GM21825 (cell line): Measurements from ENCODE around the gene ABCB8.
"Not testable (repeated sequence)": the region's sequence is repeated elsewhere in the genome, so short reads cannot be mapped to it uniquely, and the experiment has no call there.

Experiments
- ATAC-seq: cut with Tn5 transposase; IDR thresholded peaks from one replicate; pipeline ENCODE4 v1.9.1; 2021; ENCODE audit warnings: mild to moderate bottlenecking, moderate library complexity; ENCODE audit not compliant: unreplicated experiment

ABCB8 gene

DNA sequence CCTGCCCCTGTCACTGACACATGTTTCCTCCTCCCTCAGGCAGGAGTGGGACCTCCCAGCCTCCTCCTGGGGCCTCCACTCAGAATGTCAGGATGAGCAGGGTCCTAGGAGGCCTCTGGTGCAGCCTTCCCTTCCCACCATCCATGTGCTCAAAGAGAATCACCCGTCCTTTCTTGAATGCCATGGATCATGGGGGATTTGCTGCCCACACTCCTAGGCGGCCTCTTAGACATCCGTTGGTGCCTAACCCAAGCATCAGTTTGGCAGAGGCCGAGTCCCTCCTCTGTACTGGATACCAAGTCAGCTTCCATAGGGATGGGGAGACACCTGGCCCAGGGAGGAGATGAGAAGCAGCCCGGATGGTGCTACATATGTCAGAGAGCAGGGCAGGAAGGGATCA, 30.4 kb upstream of the ABCB8 start:
- no peak for ATAC-seq

DNA sequence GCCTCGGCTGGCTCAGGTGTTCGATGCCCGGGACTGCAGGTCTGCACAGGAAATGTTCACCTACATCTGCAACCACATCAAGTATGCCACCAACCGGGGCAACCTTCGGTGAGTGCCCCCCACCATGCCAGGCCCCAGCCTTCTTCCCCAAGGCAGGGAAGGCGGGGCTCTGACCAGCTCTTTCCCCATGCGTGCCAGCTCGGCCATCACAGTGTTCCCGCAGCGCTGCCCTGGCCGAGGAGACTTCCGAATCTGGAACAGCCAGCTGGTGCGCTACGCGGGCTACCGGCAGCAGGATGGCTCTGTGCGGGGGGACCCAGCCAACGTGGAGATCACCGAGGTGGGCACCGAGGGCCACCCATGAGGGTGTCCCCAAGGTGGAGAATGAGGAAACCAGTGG, 29.9 kb upstream of the ABCB8 start:
- no peak for ATAC-seq

DNA sequence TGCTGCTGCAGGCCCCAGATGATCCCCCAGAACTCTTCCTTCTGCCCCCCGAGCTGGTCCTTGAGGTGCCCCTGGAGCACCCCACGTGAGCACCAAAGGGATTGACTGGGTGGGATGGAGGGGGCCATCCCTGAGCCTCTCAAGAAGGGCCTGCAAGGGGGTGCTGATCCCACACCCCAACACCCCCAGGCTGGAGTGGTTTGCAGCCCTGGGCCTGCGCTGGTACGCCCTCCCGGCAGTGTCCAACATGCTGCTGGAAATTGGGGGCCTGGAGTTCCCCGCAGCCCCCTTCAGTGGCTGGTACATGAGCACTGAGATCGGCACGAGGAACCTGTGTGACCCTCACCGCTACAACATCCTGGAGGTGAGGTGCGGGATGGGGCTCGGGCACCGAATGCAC, 29.2 kb upstream of the ABCB8 start:
- no peak for ATAC-seq

DNA sequence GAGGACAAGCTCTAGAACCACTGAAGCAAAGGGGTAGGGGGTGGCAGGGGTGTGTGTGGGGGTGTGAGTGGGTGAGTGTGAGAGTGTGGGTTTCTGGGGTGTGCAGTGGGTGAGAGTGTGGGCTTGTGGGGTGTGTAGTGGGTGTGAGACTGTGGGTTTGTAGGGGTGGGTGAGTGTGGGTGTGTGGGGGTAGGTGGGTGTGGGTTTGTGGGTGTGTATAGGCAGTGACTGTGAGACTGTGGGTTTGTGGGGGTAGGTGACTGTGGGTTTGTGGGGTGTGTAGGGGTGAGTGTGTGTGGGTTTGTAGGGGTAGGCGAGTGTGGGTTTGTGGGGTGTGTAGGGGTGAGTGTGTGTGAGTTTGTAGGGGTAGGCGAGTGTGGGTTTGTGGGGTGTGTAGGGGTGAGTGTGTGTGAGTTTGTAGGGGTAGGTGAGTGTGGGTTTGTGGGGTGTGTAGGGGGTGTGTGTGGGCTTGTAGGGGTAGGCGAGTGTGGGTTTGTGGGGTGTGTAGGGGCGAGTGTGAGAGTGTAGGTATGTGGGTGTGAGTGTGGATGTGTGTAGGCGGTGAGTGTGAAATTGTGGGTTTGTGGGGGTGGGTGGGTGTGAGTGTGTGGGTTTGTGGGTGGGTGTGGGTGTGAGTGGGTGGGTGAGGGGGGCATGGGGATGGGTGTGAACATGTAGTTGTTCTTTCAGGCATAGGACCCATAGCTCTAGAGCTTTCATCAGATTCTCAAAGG, 28.6 kb upstream of the ABCB8 start:
- no peak for ATAC-seq

DNA sequence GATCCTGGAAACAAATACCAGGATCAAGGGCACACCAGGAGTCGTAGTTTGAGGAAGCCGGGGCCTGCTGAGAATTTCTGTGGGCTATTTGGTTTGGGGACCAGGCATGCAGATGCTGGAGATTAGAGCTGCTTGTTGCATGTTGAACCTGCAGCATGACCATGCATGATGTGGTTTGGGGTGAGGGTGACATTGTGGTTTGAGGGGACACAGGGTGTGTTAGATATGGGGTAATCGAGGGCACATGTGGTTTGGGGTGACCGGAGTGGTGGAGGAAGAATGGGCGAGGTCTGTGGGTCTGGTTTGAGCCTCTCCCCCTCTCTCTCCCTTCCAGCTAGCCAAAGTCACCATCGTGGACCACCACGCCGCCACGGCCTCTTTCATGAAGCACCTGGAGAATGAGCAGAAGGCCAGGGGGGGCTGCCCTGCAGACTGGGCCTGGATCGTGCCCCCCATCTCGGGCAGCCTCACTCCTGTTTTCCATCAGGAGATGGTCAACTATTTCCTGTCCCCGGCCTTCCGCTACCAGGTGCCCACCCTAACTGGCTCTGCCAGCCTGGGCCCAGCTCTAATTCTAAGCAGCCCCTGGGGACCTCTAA, 27.3 kb upstream of the ABCB8 start:
- ATAC-seq, result no peak

DNA sequence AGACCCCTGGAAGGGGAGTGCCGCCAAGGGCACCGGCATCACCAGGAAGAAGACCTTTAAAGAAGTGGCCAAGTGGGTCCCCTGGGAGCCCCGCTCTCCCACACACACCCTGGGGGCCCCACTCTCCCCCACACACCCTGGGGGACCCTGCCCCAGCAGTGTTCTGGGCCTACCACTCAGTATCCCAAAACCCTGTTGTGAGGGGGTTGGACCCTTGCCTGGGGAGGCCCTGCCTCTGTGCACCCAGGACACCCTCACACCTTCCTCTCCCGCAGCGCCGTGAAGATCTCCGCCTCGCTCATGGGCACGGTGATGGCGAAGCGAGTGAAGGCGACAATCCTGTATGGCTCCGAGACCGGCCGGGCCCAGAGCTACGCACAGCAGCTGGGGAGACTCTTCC, 26.7 kb upstream of the ABCB8 start:
- no peak for ATAC-seq

DNA sequence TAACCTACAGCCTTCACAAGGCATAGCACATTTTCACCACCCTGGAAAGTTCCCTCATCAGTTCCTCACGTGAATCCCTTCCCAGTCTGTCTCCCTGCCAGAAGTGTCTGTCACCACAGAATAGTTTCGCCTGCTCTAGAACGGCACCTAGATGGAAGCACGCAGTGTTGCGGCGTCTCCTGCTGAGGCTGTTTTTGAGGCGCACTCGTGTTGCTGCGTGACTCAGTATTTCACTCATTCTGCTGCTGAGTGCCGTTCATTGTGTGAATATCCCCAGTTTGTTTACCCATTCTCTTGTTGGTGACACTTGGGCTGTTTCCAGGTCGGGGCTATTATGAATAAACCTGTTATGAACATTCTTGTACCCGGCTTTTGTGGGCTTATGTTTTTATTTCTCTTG, 24.7 kb upstream of the ABCB8 start:
- ATAC-seq, result no peak

DNA sequence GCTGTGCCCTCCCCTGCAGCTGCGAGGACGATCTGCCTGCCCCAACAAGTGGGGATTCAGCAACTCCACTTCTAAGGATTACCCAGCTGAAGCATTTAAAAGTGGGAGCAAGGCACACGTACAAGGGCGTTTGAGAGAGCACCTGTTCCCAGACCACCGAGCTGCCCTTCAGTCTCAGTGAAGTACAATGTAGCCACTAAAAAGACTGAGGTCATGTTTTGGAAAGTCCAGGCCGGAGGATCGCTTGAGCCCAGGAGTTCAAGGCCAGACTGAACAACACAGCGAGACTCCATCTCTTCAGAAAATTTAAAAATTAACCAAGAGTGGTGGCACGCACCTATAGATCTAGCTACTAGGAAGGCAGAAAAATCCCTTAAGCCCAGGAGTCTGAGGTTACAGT, 22.7 kb upstream of the ABCB8 start:
- no peak for ATAC-seq

- no peak for ATAC-seq
Observed at GRCh38 chr7:151006590-151007300, 21.5 kb upstream of the ABCB8 start.

GRCh38 chr7:151007469-151007898, 20.8 kb upstream of the ABCB8 start:
- ATAC-seq, result no peak

DNA sequence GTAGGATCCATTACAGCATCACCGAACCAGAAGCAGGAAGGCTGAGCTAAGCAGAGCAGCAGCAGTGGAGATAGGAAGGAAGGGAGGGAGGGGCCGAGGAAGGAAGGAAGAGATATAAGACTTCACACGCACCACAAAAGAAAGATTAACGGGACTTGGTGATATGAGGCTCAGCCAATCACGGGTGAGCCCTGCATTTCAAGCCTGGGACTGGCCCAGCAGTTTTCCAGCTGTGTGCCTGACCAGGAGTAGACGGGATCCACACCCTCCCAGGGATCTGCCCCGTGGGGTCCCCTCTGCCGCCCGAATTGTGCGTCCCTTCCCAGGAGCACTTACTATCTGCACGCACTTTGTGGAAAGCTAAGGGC, 20.1 kb upstream of the ABCB8 start:
- no peak for ATAC-seq

DNA sequence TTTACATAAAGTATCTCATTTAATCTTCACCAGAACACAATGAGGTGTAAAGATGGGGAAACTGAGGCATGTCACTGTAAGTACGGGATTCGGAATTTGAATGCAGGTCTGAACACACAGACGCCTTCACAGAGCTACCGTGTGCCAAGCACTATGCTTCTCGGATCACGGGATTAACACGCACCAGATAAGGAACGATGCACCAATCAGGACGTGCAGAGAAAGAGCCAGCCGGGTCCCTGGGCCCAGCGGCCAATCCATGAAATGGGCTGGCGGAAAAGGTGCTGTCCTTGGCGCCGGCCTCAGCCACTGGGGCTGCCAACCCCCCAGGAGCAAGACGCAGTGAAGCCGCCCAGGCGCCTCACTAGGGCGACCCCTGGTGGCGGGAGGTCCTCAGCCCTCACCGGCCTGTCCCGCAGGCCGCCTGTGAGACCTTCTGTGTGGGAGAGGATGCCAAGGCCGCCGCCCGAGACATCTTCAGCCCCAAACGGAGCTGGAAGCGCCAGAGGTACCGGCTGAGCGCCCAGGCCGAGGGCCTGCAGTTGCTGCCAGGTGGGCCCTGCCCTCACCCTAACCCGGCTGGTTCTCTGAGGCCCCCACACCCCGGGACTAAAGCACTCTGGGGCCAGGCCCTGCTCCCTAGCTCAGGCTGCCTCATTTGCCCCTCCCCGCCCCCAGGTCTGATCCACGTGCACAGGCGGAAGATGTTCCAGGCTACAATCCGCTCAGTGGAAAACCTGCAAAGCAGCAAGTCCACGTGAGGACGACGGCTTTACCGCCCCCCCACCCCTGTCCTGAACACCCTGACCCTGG, 19.5 kb upstream of the ABCB8 start:
- no peak for ATAC-seq

DNA sequence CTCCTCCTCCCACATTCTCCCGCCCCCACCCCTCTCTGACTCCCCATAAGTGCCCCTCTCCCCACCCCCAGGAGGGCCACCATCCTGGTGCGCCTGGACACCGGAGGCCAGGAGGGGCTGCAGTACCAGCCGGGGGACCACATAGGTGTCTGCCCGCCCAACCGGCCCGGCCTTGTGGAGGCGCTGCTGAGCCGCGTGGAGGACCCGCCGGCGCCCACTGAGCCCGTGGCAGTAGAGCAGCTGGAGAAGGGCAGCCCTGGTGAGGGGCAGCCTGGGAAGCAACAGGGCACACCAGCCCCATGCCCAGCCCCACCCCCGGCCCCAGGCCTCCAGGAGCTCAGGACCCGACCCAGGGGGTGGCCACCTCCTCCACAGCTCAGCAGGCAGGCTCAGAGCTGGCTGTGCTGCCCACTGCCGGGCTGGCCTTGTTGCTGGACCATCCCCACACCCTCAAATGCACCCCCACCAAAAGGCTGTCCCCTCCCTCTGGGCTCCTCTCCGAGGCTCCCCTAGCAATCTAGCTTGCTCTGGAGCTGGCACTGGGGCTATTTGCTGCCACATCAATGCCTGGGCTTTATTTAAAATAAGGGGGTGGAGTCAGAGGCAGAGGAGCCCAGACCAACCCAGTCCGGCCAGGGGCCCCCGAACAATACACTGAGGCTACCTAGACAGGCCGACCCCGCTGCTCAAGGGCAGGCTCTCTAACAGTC, 18.8 kb upstream of the ABCB8 start:
- ATAC-seq, result no peak

DNA sequence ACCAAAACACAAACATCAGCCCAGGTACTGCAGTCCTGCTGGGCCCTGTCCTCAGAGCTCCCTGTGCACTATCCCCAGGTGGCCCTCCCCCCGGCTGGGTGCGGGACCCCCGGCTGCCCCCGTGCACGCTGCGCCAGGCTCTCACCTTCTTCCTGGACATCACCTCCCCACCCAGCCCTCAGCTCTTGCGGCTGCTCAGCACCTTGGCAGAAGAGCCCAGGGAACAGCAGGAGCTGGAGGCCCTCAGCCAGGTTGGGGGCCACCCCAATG, 18.3 kb upstream of the ABCB8 start:
- ATAC-seq, result no peak

DNA sequence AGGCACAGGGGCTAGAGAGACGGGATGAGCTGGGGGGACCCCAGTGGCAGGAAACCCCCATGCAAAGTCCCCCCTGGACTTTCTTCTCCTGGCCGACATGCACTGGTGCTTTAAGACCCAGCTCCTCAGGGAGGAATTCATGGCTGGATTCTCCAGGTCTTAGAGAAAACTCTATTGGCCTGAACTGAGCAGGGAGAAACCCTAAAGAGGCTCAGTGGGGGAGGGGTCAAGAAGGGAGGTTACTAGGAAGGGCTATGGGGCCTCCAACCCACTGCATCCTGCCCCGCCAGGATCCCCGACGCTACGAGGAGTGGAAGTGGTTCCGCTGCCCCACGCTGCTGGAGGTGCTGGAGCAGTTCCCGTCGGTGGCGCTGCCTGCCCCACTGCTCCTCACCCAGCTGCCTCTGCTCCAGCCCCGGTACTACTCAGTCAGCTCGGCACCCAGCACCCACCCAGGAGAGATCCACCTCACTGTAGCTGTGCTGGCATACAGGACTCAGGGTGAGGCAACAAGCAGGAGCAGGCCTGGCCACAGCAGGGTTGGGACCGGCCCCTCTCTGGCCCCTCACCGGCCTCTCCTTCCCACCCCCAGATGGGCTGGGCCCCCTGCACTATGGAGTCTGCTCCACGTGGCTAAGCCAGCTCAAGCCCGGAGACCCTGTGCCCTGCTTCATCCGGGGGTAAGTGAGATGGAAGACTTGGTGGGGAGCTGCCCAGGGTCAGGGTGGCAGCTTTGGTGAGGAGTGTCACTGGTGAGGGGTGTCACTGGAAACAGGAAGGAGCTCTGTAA, 17.7 kb upstream of the ABCB8 start:
- no peak for ATAC-seq

DNA sequence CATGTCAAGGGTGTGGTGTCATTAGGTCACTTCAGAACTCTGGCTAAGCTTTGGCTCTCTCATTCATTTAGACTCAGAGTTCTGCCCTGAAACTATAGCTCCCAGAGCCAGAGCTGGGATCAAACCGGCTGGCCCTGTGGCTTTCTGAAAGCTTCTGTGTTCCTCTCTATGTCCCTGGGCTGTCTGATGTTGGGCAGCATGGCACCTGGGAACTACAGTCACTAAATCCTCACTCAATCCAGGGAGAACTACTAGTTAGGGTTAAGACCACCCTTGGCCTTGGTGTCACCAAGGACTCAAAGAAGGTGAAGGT, 17.2 kb upstream of the ABCB8 start:
- no peak for ATAC-seq

DNA sequence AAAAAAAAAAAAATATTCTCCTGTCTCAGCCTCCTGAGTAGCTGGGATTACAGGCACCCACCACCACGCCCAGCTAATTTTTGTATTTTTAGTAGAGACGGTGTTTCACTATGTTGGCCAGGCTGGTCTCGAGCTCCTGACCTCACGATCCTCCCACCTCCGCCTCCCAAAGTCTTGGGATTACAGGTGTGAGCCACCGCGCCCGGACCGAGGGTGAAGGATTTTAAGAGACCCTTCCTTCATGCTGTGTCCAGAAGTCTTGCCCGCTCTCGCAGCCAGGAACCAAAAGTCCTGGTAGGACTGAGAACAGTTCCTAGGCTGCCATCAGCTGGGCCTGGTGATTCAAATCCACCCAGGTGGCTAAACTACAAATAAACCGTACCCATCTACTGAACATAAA, 16.6 kb upstream of the ABCB8 start:
- not testable (repeated sequence) for ATAC-seq

- no peak for ATAC-seq
Observed at GRCh38 chr7:151012031-151012692, 16.1 kb upstream of the ABCB8 start.

- ATAC-seq, result no peak
Observed at GRCh38 chr7:151012911-151013347, 15.3 kb upstream of the ABCB8 start.

GRCh38 chr7:151013356-151013732, 14.9 kb upstream of the ABCB8 start:
- no peak for ATAC-seq
